HCT116 (cell line): Measurements from ENCODE around the gene HBB.

ENCODE experiments used
- CEBPB ChIP-seq: IDR thresholded peaks from 2 replicates; pipeline ENCODE4 v1.6.1; 2012; ENCODE audit warnings: low read depth
- EZH2 ChIP-seq: fragments of 200-600 bp; sonication (generic); IDR thresholded peaks from 2 replicates; pipeline ENCODE4 v1.6.1; 2017; ENCODE audit warnings: antibody characterized with exemption, mixed run types

GRCh38 chr11:5269715-5270147 is 42.9 kb upstream of the HBB start, which contains the start of gene HBE1:
- no peak for TF ChIP-seq CEBPB
- no peak for TF ChIP-seq EZH2
